DMS53 treated with DMSO at 0.1 percent for 48 hours (cell line): ENCODE measurements around the gene FOXQ1.
"Not testable (repeated sequence)": the region's sequence is repeated elsewhere in the genome, so short reads cannot be mapped to it uniquely, and the experiment has no call there.

Source experiments
- DNase-seq: peaks from one replicate; lab custom pipeline; 2025; ENCODE audit not compliant: unreplicated experiment; lab: John Stamatoyannopoulos, UW

The FOXQ1 gene

DNA sequence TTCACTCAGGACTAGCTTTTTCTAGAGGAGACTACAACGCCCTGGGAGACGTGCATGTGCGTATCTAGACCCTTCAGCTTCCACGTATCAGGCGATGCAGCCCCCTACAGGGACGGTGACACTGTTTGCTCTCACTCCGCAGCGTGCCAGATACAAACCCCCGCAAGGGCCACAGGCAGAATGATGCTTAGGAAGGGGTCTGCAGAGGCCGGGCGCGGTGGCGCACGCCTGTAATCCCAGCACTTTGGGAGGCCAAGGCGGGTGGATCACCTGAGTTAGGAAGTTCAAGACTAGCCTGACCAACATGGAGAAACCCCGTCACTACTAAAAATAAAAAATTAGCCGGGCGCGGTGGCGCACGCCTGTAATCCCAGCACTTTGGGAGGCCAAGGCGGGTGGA, 6.7 kb downstream of the FOXQ1 start:
- not testable (repeated sequence) for DNase-seq

GRCh38 chr6:1321738-1322137, 9.8 kb downstream of the FOXQ1 start:
- DNase-seq = no peak

GRCh38 chr6:1322156-1322555, 10.3 kb downstream of the FOXQ1 start:
- no peak for DNase-seq

DNA sequence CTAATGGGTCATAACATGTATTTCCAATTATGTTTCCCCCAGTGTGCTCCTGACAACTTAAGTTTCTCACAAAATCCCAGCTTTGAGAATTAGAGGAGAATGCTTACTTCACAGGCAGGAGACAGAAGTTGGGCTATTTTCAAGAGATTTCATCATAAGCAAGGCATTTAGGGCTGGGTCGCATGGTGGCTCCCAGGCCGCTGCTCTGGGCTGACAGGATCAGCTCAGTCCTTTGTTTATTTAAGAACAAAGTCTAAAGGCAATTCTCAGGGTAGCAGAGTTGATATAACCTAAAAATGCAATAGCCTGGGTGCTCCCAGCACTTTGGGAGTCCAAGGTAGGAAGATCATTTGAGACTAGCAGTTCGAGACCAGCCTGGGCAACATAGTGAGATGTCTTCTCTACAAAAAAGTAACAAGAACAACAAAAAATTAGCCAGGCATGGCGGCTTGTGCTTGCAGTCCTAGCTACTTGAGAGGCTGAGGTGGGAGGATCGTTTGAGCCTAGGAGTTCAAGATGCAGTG, 10.9 kb downstream of the FOXQ1 start:
- no peak for DNase-seq

- no peak for DNase-seq
Observed at GRCh38 chr6:1324936-1325335, 13.0 kb downstream of the FOXQ1 start.

- DNase-seq = no peak
Observed at GRCh38 chr6:1325461-1326309, 13.8 kb downstream of the FOXQ1 start.

- DNase-seq = no peak
Observed at GRCh38 chr6:1326535-1327121, 14.7 kb downstream of the FOXQ1 start.

DNA sequence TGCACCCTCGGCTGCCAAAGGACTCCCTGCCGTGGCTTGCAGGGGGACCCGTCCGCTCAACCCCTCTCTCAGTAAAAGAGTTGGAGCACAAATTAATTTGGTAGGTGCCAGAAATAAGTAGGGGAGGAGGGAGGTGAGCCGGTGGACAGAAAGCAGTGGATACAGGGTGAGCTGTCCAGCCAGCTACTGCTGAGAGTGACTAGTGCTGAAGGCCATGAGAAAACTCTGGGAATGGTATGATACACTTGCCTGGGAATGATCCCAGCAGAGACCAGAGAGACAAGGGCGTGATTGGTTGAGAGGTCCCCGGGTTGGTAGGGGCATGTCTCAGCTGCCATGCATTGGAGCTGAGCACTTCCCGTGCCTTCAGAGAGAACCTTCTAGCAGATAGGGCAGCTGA, 15.7 kb downstream of the FOXQ1 start:
- no peak for DNase-seq

DNA sequence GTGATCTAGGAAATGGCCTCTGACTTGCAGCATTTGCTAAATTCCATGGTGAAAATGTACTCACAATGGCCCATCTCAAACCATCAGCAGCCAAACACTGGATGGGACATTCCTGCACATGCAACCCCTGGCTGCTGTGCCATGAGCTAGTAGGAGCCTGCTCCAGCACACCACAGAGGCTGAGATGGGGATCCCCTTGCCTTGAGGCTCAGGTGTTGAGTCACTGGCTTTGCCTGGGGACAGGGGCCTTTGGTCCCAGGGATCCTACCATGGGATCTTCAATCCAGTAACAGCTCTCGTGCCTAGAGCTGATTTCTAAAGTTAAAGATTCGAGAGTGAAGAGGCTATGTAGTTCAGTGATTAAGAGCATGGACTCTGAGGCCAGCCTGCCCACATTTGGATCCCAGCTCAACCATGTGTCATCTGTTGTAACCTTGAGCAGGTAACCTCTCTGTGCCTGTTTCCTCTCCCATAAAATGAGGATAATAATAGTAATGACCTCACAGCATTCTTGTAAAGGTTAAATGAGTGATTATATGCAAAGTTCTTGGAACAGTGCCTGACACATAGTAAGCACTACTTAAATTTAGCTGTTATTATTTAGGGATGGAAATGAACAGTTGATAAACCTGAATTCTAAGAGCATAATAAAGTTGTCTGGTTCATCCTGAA, 16.4 kb downstream of the FOXQ1 start:
- no peak for DNase-seq

GRCh38 chr6:1329708-1330107, 17.8 kb downstream of the FOXQ1 start:
- DNase-seq = no peak

DNA sequence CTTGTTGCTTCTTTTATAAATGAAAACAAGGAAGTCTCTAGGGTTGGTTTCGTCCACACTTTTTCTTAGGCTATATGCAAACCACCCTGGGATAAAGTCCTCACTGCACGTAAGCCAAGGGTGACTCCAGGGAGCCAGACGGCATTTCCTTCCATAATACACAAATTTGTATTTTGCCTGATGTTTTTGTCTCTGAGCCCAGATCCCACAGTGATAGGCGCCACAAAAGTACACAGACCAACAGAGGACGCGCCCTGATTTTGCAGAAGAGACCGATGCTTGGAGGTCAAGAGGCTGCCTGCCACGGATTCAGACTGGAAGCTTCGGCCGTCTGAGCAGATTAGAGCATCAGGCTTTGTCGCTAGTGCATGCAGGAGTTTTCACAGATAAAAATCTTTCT, 22.8 kb downstream of the FOXQ1 start:
- DNase-seq = no peak

GRCh38 chr6:1335367-1336037, 23.6 kb downstream of the FOXQ1 start:
- DNase-seq = no peak

- DNase-seq = no peak
Observed at GRCh38 chr6:1336246-1336843, 24.4 kb downstream of the FOXQ1 start.

DNA sequence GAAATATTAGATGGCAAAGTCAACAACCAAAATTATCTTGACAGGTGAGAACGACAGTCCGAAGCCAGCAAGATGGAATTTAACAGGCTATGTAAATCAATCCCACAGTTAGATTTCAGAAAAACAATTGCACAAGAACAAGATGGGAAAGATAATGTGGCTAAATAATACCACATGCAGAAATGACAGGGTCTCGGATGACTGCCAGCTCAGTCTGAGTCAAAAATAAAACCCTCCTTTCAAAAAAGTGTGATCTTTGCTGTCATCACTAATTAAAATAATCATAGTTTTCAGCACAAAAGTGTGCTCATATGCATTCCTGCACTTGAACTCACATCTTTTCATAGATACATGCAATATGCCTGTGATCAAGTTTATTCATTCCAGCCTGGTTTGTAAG, 25.9 kb downstream of the FOXQ1 start:
- no peak for DNase-seq

DNA sequence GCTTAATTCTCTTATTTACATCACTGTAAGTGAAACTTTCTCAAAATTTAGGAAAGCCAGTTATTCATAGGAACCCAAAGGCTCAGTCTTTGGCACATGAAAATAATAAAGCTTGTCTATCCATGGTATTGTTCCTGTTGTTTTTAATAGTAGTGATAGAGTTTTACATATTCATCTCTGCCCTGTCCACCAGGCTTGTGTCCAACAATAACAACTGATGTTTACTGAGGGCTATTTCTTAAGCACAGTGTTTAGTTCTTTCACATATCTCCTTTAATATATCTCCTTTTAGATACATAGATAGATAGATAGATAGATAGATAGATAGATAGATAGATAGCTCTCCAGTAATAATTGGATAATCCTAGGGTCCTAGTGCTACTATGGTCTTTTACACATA, 34.2 kb downstream of the FOXQ1 start:
- no peak for DNase-seq

DNA sequence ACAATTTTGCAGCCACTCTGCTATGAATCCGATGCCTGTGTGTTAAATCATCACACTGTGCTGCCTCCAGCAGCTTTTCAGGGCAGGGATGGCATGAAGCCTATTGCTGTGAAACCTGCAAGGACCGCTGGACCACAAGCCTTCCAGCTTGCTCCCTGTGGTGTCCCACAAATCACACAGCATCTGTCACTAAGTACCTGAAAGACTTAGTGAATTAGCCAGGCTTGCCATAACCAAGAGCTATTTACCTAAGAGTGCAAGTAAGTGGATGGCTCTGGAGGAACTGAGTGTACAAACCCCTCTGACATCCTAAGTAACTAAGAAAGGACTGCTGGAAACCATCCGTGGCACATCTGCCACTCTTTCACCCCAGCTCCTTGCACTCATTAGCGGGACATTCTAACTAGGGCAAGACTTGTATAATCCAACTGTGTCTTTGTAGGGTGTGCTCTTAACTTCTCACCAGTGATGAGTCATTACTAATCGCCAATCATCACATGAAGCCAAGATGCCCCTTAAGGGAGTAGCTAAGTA, 34.7 kb downstream of the FOXQ1 start:
- DNase-seq = no peak

GRCh38 chr6:1347161-1347560, 35.3 kb downstream of the FOXQ1 start:
- no peak for DNase-seq

DNA sequence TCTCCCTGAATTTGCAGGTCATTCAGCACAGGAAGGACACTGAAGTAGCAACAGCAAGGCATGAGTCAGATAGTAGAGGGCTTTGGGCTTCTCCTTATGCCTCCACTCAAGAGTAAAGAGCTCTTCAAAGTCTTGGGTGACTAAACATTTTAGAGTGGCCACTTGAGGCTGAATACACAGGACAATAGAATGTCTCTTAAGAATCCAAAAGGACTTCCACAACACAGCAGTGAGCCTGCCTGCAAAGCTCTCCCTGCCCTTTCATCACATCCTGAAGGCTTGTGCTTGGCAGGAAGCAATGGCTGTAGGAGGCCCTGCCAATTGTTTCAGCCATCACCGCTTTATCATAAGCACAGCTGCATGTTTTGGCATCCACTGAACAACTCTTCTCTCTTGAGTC, 36.8 kb downstream of the FOXQ1 start:
- no peak for DNase-seq

GRCh38 chr6:1349655-1350054, 37.8 kb downstream of the FOXQ1 start:
- no peak for DNase-seq

DNA sequence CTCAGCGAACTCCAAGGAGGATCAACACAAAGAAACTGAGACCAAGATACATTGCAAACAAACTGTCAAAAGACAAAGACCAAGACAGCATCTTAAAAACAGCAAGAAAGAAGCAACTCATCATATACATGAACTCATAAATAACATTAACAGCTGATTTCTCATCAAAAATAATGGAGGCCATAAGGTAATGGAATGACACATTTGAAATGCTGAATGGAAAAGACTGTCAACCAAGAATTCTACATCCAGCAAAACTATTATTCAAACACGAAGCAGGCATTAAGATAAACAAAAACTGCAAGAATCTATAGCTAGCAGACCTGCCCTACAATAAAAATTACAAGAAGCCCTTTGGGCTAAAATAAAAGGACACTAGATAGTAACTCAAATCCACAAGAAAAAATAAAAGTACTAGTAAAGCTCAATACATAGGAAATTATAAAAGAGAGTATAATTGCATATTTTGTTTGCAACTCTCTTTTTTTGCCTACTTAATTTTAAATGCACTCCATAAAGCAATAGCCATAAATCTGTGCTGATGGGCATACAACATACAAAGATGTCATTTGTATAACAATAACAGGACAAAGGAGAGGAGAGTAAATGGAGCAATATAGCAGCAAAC, 39.6 kb downstream of the FOXQ1 start:
- DNase-seq = no peak
